Gastroesophageal sphincter (tissue), 4 donors: ENCODE measurements around the gene LAG3. TPM values are rescaled to one million over a fixed set of nuclear protein-coding genes. Genes with fewer than 3 reads are reported as not detected.
A peak's percentile ranks its signal among the peaks of the same experiment; 100 is the strongest.

Source experiments
- ATAC-seq: fragments of 150-250 bp; one replicate; pipeline ENCODE4 v1.9.1; 2016; ENCODE audit warnings: mild to moderate bottlenecking, moderate library complexity
- H3K27ac ChIP-seq, 4 donors: fragments of 200-600 bp; sonication (generic) in 3 of 4; 1 replicate in 3 of 4; 2 replicates in 1 of 4; pipeline ENCODE4 v1.5.1; 2016 to 2019
- H3K27me3 ChIP-seq: fragments of 200-600 bp; sonication (generic); one replicate; pipeline ENCODE4 v1.5.1; 2019
- H3K36me3 ChIP-seq, 2 donors: fragments of 200-600 bp; sonication (generic); one replicate each; pipeline ENCODE4 v1.5.1; 2019; ENCODE audit warnings: control low read depth in 1 of 2
- H3K4me1 ChIP-seq, 3 donors: fragments of 200-600 bp; sonication (generic); 1 replicate in 2 of 3; 2 replicates in 1 of 3; pipeline ENCODE4 v1.5.1; 2016 to 2019; ENCODE audit warnings: control low read depth in 2 of 3
- H3K4me3 ChIP-seq, 2 donors: fragments of 200-600 bp; sonication (generic); one replicate each; pipeline ENCODE4 v1.5.1; 2019; ENCODE audit warnings: mild to moderate bottlenecking in 1 of 2, moderate library complexity in 1 of 2
- H3K9me3 ChIP-seq, 3 donors: fragments of 200-600 bp; sonication (generic); one replicate each; pipeline ENCODE4 v1.5.1; 2017 to 2019; ENCODE audit warnings: control low read depth in 2 of 3
- EP300 ChIP-seq: sonication (generic); formaldehyde crosslinking; IDR thresholded peaks from one replicate; pipeline ENCODE4 v1.6.1; 2017; ENCODE audit warnings: antibody characterized with exemption, mild to moderate bottlenecking
- POLR2A ChIP-seq, 2 donors: fragments of 450-650 bp; IDR thresholded peaks; one replicate each; pipeline ENCODE4 v1.6.1; 2017; ENCODE audit warnings: antibody characterized with exemption in 2 of 2, mild to moderate bottlenecking in 2 of 2, moderate library complexity in 1 of 2
- POLR2AphosphoS5 ChIP-seq: sonication (generic); formaldehyde crosslinking; IDR thresholded peaks from one replicate; pipeline ENCODE4 v1.6.1; 2017; ENCODE audit warnings: antibody characterized with exemption
- WGBS, 2 donors: methylation state at CpG; one replicate each; pipeline ENCODE4 v1.1.5; 2018; ENCODE audit warnings: low coverage in 1 of 2; 5-methylcytosine and 5-hydroxymethylcytosine counted together
- total RNA-seq, 4 donors: library from RNA; depleted of rRNA; stranded (reverse); fragments of >200 nt; gene quantifications; one replicate each; pipeline ENCODE4 v1.1.0, GENCODE V29; 2016
- TF ChIP-seq, protein P1 (sequence below), 4 experiments: fragments of 200-600 bp in 2 of 4; fragments of 450-650 bp in 2 of 4; sonication (generic) in 1 of 4; IDR thresholded peaks; one replicate each; pipeline ENCODE4 v1.5.1; 2017 to 2019; ENCODE audit warnings: antibody characterized with exemption in 4 of 4, mild to moderate bottlenecking in 2 of 4, moderate library complexity in 2 of 4

Gene LAG3
- total RNA-seq, 4 donors from 2014 or later, result 0.30 to 3.0 (median 1.9) TPM

DNA sequence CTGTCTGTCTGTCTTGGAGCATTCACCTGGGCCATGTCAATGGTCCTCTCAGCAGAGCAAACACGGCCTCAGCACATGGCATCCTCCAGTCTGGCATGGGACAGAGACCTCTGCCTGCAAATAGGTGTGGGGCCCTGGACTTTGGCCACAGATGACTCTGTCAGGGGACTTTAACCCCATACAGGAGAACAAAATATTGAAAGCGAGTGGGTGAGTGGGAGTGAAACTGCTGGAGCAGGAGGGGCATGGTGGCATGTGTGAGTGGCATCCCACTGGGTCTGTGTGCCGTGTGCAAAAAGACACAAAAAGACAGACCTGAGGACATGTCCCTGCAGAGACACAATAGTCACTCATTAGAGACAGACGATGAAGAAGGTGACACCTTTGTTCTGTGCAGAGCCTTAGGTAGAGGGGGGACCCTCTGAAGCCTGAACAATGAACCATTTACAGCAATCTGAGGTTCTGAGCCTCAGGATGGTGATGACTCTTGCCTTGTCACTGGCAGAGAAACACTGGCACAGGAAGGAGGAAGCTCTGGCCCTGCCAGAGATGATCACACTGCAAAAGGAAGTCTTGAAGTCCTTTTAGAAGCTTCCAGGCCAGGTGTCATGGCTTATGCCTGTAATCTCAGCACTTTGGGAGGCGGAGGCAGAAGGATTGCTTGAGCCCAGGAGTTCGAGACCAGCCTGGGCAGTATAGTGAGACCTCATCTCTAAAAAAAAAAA, 7.5 kb downstream of the LAG3 start:
- TF ChIP-seq POLR2A (IDR thresholded peaks at IDR 0.05) (no peak), POLR2AphosphoS5 (no peak), EP300 (no peak)
- TF ChIP-seq, protein P1, sequence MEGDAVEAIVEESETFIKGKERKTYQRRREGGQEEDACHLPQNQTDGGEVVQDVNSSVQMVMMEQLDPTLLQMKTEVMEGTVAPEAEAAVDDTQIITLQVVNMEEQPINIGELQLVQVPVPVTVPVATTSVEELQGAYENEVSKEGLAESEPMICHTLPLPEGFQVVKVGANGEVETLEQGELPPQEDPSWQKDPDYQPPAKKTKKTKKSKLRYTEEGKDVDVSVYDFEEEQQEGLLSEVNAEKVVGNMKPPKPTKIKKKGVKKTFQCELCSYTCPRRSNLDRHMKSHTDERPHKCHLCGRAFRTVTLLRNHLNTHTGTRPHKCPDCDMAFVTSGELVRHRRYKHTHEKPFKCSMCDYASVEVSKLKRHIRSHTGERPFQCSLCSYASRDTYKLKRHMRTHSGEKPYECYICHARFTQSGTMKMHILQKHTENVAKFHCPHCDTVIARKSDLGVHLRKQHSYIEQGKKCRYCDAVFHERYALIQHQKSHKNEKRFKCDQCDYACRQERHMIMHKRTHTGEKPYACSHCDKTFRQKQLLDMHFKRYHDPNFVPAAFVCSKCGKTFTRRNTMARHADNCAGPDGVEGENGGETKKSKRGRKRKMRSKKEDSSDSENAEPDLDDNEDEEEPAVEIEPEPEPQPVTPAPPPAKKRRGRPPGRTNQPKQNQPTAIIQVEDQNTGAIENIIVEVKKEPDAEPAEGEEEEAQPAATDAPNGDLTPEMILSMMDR (IDR thresholded peaks at IDR 0.05), result no peak
- Histone ChIP-seq H3K9me3 (no peaks in the 10 kb centered on the region), H3K27ac (peak overlapping the region in 2 of 4 donors; percentile 85 to 89), H3K4me1 (peaks cover 0 to 24% (median 6%) of the 10 kb centered on the region in 3 donors), H3K4me3 (no peak overlapping the region), H3K36me3 (peaks cover 0 to 4% of the 10 kb centered on the region in 2 donors), H3K27me3 (no peaks in the 10 kb centered on the region)
- 65 to 80% methylated on average over 4 of the region's 6 CpGs for WGBS, 2 donors
- no peak for ATAC-seq

DNA sequence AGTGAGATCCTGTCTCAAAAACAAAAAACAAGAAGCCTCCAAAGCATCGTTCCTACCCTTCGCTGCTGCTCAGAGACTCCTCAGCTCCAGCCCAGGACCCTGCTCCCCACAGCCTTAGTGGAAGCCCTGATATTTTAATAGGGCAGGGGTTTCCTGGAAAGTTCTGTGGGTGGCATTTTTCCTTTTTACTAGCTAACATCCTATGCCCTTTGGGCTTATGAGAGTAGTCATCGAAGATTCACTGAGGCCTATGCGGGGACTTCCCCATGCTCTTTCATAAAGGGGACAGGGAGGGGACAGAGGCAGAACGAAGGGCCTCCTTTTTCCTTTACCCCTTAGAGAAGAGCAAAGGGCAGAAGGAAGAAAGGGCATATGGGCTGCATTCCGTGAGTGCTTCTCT, 8.3 kb downstream of the LAG3 start:
- Histone ChIP-seq H3K4me3 (no peak overlapping the region), H3K27ac (no peak overlapping the region), H3K4me1 (peaks cover 0 to 24% (median 6%) of the 10 kb centered on the region in 3 donors), H3K27me3 (no peaks in the 10 kb centered on the region), H3K36me3 (no peaks in the 10 kb centered on the region), H3K9me3 (no peaks in the 10 kb centered on the region)
- TF ChIP-seq, protein P1 (IDR thresholded peaks at IDR 0.05), result no peak
- TF ChIP-seq EP300, result no peak
- TF ChIP-seq POLR2A (IDR thresholded peaks at IDR 0.05), result no peak
- no peak for TF ChIP-seq POLR2AphosphoS5
- 60 to 84% methylated on average over 1 to 5 of the region's 6 CpGs for WGBS, 2 donors
- ATAC-seq, result no peak

DNA sequence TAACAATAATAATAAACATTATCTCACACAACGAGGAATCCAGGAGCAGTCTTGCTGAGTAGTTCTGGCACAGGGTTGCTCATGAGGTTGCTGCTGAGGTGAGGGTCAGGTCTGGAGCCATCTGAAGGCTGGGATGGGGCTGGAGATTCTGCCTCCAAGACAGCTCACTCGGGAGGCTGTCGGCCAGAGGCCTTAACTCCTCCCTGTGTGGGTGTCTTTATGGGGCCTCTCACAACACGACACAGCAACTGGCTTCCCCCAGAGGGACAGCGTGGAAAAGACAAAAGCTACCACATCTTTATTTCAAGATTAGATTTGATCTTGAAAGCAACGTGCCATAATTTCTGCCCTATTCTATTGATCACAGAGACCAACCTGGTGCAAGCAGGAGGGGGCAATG, 9.8 kb downstream of the LAG3 start:
- ATAC-seq, result no peak
- H3K4me3 ChIP-seq, result no peak overlapping the region
- H3K27me3 ChIP-seq, result no peaks in the 10 kb centered on the region
- no peaks in the 10 kb centered on the region for H3K9me3 ChIP-seq
- peaks cover 0 to 22% (median 6%) of the 10 kb centered on the region in 3 donors for H3K4me1 ChIP-seq
- 22 to 78% methylated on average over 1 to 2 of the region's 6 CpGs for WGBS, 2 donors
- no peak overlapping the region for H3K27ac ChIP-seq
- TF ChIP-seq EP300, result no peak
- H3K36me3 ChIP-seq, result no peaks in the 10 kb centered on the region

DNA sequence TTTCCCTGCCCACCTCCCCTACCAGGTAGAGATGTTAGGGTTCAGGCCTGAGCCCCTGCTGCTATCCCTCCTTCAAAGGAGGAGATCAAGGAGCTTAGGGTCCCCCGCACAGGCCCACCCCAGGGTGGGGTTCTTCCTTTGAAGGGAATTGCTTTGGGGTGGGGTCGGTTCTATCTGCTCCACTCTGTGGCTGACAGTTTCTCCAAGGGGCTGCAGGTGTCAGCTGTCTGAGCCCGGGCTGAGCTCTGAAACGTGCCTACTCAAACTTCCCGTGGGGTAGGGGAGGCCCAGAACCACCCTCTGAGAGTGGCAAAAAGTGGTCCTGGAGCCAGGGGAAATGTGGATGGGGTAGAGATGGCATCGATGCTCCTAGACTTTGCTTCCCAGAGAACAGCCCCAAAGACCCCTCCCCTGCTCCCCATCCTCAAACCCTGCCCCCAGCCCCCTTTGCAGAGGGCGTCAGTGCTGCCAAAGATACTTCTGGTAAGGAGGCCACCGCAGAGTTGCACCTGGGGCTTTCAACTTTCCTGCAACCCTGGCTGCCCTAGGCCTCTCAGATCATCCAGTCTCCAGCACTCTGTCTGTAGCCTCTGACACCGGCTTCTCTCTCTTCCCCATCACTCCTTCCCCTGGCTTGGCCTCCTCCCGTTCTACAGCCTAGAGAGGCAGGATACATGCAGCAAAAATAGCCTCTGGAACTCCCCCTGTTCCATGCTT, 10.7 kb downstream of the LAG3 start:
- Histone ChIP-seq H3K9me3 (no peaks in the 10 kb centered on the region), H3K27me3 (no peaks in the 10 kb centered on the region), H3K4me1 (peaks cover 0 to 14% (median 6%) of the 10 kb centered on the region in 3 donors), H3K4me3 (no peak overlapping the region), H3K36me3 (no peaks in the 10 kb centered on the region), H3K27ac (no peak overlapping the region)
- ATAC-seq, result no peak
- TF ChIP-seq, protein P1 (IDR thresholded peaks at IDR 0.05), result no peak
- TF ChIP-seq POLR2AphosphoS5 (no peak), EP300 (no peak), POLR2A (IDR thresholded peaks at IDR 0.05) (no peak)
- WGBS, 2 donors, result 60% methylated on average over 1 of the region's 10 CpGs; no CpG with 5 or more reads in 1 of the 2 donors

DNA sequence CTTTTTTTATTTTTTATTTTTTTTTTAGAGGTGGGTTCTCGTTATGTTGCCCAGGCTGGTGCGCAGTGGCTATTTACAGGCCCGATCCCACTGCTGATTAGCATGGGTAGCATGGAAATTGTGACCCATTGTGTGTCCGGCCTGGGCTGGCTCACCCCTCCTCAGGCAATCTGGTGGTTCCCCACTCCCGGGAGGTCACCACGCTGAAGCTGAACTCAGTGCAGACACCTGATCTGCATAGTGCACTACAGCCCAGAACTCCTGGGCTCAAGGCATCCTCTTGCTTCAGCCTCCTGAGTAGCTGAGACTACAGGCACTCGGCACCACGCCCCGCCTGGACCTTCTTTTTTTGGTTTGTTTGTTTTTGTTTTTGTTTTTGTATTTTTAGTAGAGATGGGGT, 11.5 kb downstream of the LAG3 start:
- ATAC-seq, result no peak
- WGBS, 2 donors, result 87 to 91% methylated on average over 5 to 9 of the region's 9 CpGs
- Histone ChIP-seq H3K27ac (no peak overlapping the region), H3K4me3 (no peak overlapping the region), H3K27me3 (no peaks in the 10 kb centered on the region), H3K36me3 (no peaks in the 10 kb centered on the region), H3K9me3 (no peaks in the 10 kb centered on the region), H3K4me1 (peaks cover 0 to 5% (median 3%) of the 10 kb centered on the region in 3 donors)
- TF ChIP-seq EP300 (no peak), POLR2A (IDR thresholded peaks at IDR 0.05) (no peak), POLR2AphosphoS5 (no peak)
- TF ChIP-seq, protein P1 (IDR thresholded peaks at IDR 0.05), result no peak
